Kidney (tissue), 14 donors: ENCODE measurements around the gene MIA. TPM values are rescaled to one million over a fixed set of nuclear protein-coding genes. Genes with fewer than 3 reads are reported as not detected.

Experiments used
- DNase-seq, 5 donors: peaks; one replicate each; pipeline ENCODE4 v3.0.0-alpha.2; 2013 to 2020
- FAIRE-seq: peaks from 2 replicates; lab custom pipeline; 2012; peaks lifted over from hg19 to GRCh38; lab: Jason Lieb, UNC
- H3K27ac ChIP-seq, 2 donors: one replicate each; pipeline ENCODE4 v1.7.0; 2013; ENCODE audit warnings: low read depth in 2 of 2, low read length in 2 of 2, inconsistent platforms in 1 of 2
- H3K27me3 ChIP-seq: one replicate; pipeline ENCODE4 v1.7.1; 2013; ENCODE audit warnings: low read length, inconsistent platforms; ENCODE audit not compliant: control insufficient read depth, insufficient read depth
- H3K36me3 ChIP-seq, 3 donors: one replicate each; pipeline versions ENCODE4 v1.7.0 to v1.7.1; 2013; ENCODE audit warnings: low read length in 3 of 3, control low read depth in 1 of 3, inconsistent platforms in 1 of 3; ENCODE audit not compliant: insufficient read depth in 3 of 3, control insufficient read depth in 2 of 3
- H3K4me1 ChIP-seq, 3 donors: one replicate each; pipeline versions ENCODE4 v1.7.0 to v1.7.1; 2013; ENCODE audit warnings: low read length in 3 of 3, inconsistent platforms in 1 of 3, low read depth in 1 of 3; ENCODE audit not compliant: control insufficient read depth in 2 of 3, insufficient read depth in 2 of 3
- H3K4me3 ChIP-seq, 3 donors: one replicate each; pipeline versions ENCODE4 v1.7.0 to v1.8.1; 2013; ENCODE audit warnings: low read length in 3 of 3, control low read depth in 1 of 3, inconsistent platforms in 1 of 3
- H3K9ac ChIP-seq, 3 donors: one replicate each; pipeline versions ENCODE4 v1.7.0 to v1.7.1; 2013; ENCODE audit warnings: low read length in 3 of 3, control low read depth in 1 of 3, inconsistent platforms in 1 of 3
- H3K9me3 ChIP-seq, 3 donors: one replicate each; pipeline versions ENCODE4 v1.7.0 to v1.7.1; 2013; ENCODE audit warnings: low read length in 3 of 3, control low read depth in 1 of 3, inconsistent platforms in 1 of 3; ENCODE audit not compliant: control insufficient read depth in 2 of 3, insufficient read depth in 1 of 3
- CTCF ChIP-seq: IDR thresholded peaks from 3 replicates; pipeline ENCODE4 v1.5.1; 2012; ENCODE audit warnings: mild to moderate bottlenecking, moderate library complexity, borderline replicate concordance; ENCODE audit not compliant: insufficient read depth; ENCODE audit errors: extremely low read depth
- intact Hi-C: fragments of 100-400 bp; cut with DNase I; formaldehyde crosslinking; loops from one replicate; pipeline ENCODE4 v1.11.1; 2022
- polyA plus RNA-seq: library from polyadenylated mRNA; stranded (reverse); fragments of 350-450 nt; fragmentation: Illumina TruSeq; extraction: RNeasy Lipid Tissue Mini Kit (QIAGEN cat#74804); gene quantifications from one replicate; pipeline ENCODE4 v1.2.3, GENCODE V29; 2014; ENCODE audit warnings: low read depth, low replicate concordance; ENCODE audit not compliant: insufficient read depth
- total RNA-seq: library from RNA; stranded (reverse); fragmentation: NEBNext Ultra II Directional; extraction: Animal tissue kit (Norgen Biotek cat#: 25700); gene quantifications from one replicate; pipeline ENCODE4 v1.2.1, GENCODE V29; 2021
- donor health status: control.
- donor health status: control.
- donor health status: control.
- donor health status: control.
- donor health status: control.
- donor health status: DM: yes; HTN: yes; CAD: no.
- donor health status: Normal renal cell carcinoma (clear cell type).

Gene MIA
- total and polyA plus RNA-seq, 2 donors from 2014 or later, result 6.5 TPM; not detected in 1

- Histone ChIP-seq H3K36me3 (peaks cover 0 to 6% (median 0%) of the 10 kb centered on the region in 3 donors), H3K4me1 (peaks cover 0 to 60% (median 28%) of the 10 kb centered on the region in 3 donors), H3K4me3 (peak overlapping the region; percentile 65 to 78 (median 74)), H3K9ac (peak overlapping the region in 2 of 3 donors; percentile 76 to 82), H3K27ac (peak overlapping the region; percentile 67 to 87), H3K9me3 (no peaks in the 10 kb centered on the region), H3K27me3 (no peaks in the 10 kb centered on the region)
- TF ChIP-seq CTCF, result no peak
- peak in 1 of 5 donors; percentile 68 for DNase-seq
- FAIRE-seq, result no peak
- intact Hi-C loops, result loop anchor here (10.0 kb wide), 1 partner anchor 136 kb away; no protein-coding TSS in a partner anchor
Measured at GRCh38 chr19:40800339-40800996, 25.1 kb downstream of the MIA start.

GRCh38 chr19:40800997-40801377 lies 25.7 kb downstream of the MIA start:
- no peak for FAIRE-seq
- intact Hi-C loops, result loop anchor here (10.0 kb wide), 1 partner anchor 136 kb away; no protein-coding TSS in a partner anchor
- peak overlapping the region in 1 of 3 donors; percentile 74 for H3K4me3 ChIP-seq
- peaks cover 0 to 6% (median 0%) of the 10 kb centered on the region in 3 donors for H3K36me3 ChIP-seq
- TF ChIP-seq CTCF, result no peak
- peaks cover 0 to 65% (median 28%) of the 10 kb centered on the region in 3 donors for H3K4me1 ChIP-seq
- H3K27me3 ChIP-seq, result no peaks in the 10 kb centered on the region
- peak overlapping the region in 1 of 3 donors; percentile 29 for H3K9ac ChIP-seq
- H3K27ac ChIP-seq, result peak overlapping the region in 1 of 2 donors; percentile 5
- DNase-seq, result peak in 1 of 5 donors; percentile 52
- no peaks in the 10 kb centered on the region for H3K9me3 ChIP-seq

GRCh38 chr19:40801426-40802299 lies 26.3 kb downstream of the MIA start:
- intact Hi-C loops, result loop anchor here (10.0 kb wide), 1 partner anchor 137 kb away; no protein-coding TSS in a partner anchor
- Histone ChIP-seq H3K9ac (peak overlapping the region in 2 of 3 donors; percentile 3 to 66), H3K4me1 (peaks cover 0 to 71% (median 28%) of the 10 kb centered on the region in 3 donors), H3K36me3 (peaks cover 0 to 6% (median 0%) of the 10 kb centered on the region in 3 donors), H3K27ac (peak overlapping the region; percentile 59 to 73), H3K9me3 (no peaks in the 10 kb centered on the region), H3K27me3 (no peaks in the 10 kb centered on the region), H3K4me3 (peak overlapping the region in 2 of 3 donors; percentile 43 to 74)
- FAIRE-seq (no peak), DNase-seq (peak in 1 of 5 donors; percentile 47)
- TF ChIP-seq CTCF, result no peak
